T-helper 17 cell (primary cell): Measurements from ENCODE around the gene RBP4. TPM values are rescaled to one million over a fixed set of nuclear protein-coding genes. Genes with fewer than 3 reads are reported as not detected.
A peak's percentile ranks its signal among the peaks of the same experiment; 100 is the strongest.

Experiments used
- ATAC-seq: fragments of 150-1000 bp; cut with Tn5 transposase; 2 replicates; pipeline ENCODE4 v1.10.0; 2021; ENCODE audit warnings: mild to moderate bottlenecking, moderate library complexity
- DNase-seq, 3 donors: peaks; one replicate each; pipeline versions ENCODE4 v3.0.0 to v3.0.0-alpha.2; 2020 to 2021
- H3K9me3 ChIP-seq: one replicate; pipeline ENCODE4 v1.7.0; 2013; ENCODE audit warnings: low read length, mild to moderate bottlenecking; ENCODE audit not compliant: control insufficient read depth, poor library complexity, severe bottlenecking
- H3K27ac Mint-ChIP-seq: one replicate; pipeline ENCODE4 v1.8.0; 2022; ENCODE audit warnings: mild to moderate bottlenecking, moderate library complexity, mixed read lengths
- H3K27me3 Mint-ChIP-seq: one replicate; pipeline ENCODE4 v1.8.0; 2022; ENCODE audit warnings: mixed read lengths
- H3K36me3 Mint-ChIP-seq: one replicate; pipeline ENCODE4 v1.8.0; 2022; ENCODE audit warnings: low read depth, mixed read lengths
- H3K4me1 Mint-ChIP-seq: one replicate; pipeline ENCODE4 v1.8.0; 2022; ENCODE audit warnings: mild to moderate bottlenecking, mixed read lengths
- H3K4me3 Mint-ChIP-seq: one replicate; pipeline ENCODE4 v1.8.0; 2022; ENCODE audit warnings: mild to moderate bottlenecking, moderate library complexity, mixed read lengths
- total RNA-seq, 4 donors: library from RNA in 2 of 4; stranded (reverse) in 2 of 4; gene quantifications; one replicate each; pipeline ENCODE4 v1.2.3 and lab custom pipeline; 2022 to 2026

RBP4 gene
- total RNA-seq (not detected), total RNA-seq (lab: John Stamatoyannopoulos, UW) (0 reads per million in 2 donors)

GRCh38 chr10:93601146-93601773 is at the start of gene RBP4:
Gene RBP4 (minus strand): TSS chr10:93601235. CDS start chr10:93601028, 207 bp downstream.
- H3K9me3 ChIP-seq, result no peaks in the 10 kb centered on the region
- Mint-ChIP-seq H3K27me3 (peaks cover 50% of the 10 kb centered on the region), H3K4me1 (peaks cover 2% of the 10 kb centered on the region), H3K27ac (no peak within 1 kb of the TSS), H3K36me3 (peaks cover 2% of the 10 kb centered on the region), H3K4me3 (no peak within 1 kb of the TSS)
- ATAC-seq (no peak), DNase-seq (no peak)

- H3K27ac Mint-ChIP-seq, result no peak overlapping the region
- no peaks in the 10 kb centered on the region for H3K9me3 ChIP-seq
- no peak overlapping the region for H3K4me3 Mint-ChIP-seq
- H3K4me1 Mint-ChIP-seq, result no peaks in the 10 kb centered on the region
- no peak for ATAC-seq
- no peak for DNase-seq
- no peaks in the 10 kb centered on the region for H3K36me3 Mint-ChIP-seq
- H3K27me3 Mint-ChIP-seq, result peaks cover 8% of the 10 kb centered on the region
Measured at GRCh38 chr10:93639791-93640190, 38.8 kb upstream of the RBP4 start.

- H3K9me3 ChIP-seq, result no peaks in the 10 kb centered on the region
- no peak for DNase-seq
- Mint-ChIP-seq H3K36me3 (no peaks in the 10 kb centered on the region), H3K4me1 (peaks cover 2% of the 10 kb centered on the region), H3K27me3 (peaks cover 41% of the 10 kb centered on the region), H3K4me3 (no peak overlapping the region), H3K27ac (no peak overlapping the region)
- ATAC-seq, result no peak
Measured at GRCh38 chr10:93630625-93631557, 29.9 kb upstream of the RBP4 start.

- H3K27me3 Mint-ChIP-seq, result peaks cover 46% of the 10 kb centered on the region
- H3K9me3 ChIP-seq, result no peaks in the 10 kb centered on the region
Measured at GRCh38 chr10:93629647-93630305, 28.7 kb upstream of the RBP4 start.

GRCh38 chr10:93628858-93629257 is 27.8 kb upstream of the RBP4 start:
- Mint-ChIP-seq H3K27ac (no peak overlapping the region), H3K4me3 (no peak overlapping the region), H3K36me3 (no peaks in the 10 kb centered on the region), H3K4me1 (peaks cover 2% of the 10 kb centered on the region), H3K27me3 (peaks cover 53% of the 10 kb centered on the region)
- ATAC-seq (no peak), DNase-seq (no peak)
- no peaks in the 10 kb centered on the region for H3K9me3 ChIP-seq

More at GRCh38 chr10:93629647-93630305, 28.7 kb upstream of the RBP4 start:
- Mint-ChIP-seq H3K4me1 (peaks cover 2% of the 10 kb centered on the region), H3K4me3 (no peak overlapping the region), H3K27ac (peak overlapping the region; percentile 11), H3K36me3 (no peaks in the 10 kb centered on the region)
- ATAC-seq (no peak), DNase-seq (no peak)

- H3K9me3 ChIP-seq, result no peaks in the 10 kb centered on the region
- Mint-ChIP-seq H3K4me3 (no peak overlapping the region), H3K27me3 (peaks cover 39% of the 10 kb centered on the region), H3K27ac (no peak overlapping the region), H3K36me3 (no peaks in the 10 kb centered on the region), H3K4me1 (no peaks in the 10 kb centered on the region)
- ATAC-seq (no peak), DNase-seq (no peak)
Measured at GRCh38 chr10:93622942-93623341, 21.9 kb upstream of the RBP4 start.

GRCh38 chr10:93620925-93621324 is 19.9 kb upstream of the RBP4 start:
- no peak overlapping the region for H3K27ac Mint-ChIP-seq
- DNase-seq, result no peak
- no peaks in the 10 kb centered on the region for H3K36me3 Mint-ChIP-seq
- H3K4me3 Mint-ChIP-seq, result no peak overlapping the region
- no peak for ATAC-seq
- no peaks in the 10 kb centered on the region for H3K4me1 Mint-ChIP-seq
- peaks cover 39% of the 10 kb centered on the region for H3K27me3 Mint-ChIP-seq
- no peaks in the 10 kb centered on the region for H3K9me3 ChIP-seq

- H3K9me3 ChIP-seq, result no peaks in the 10 kb centered on the region
- DNase-seq (no peak), ATAC-seq (no peak)
- no peak overlapping the region for H3K27ac Mint-ChIP-seq
- no peaks in the 10 kb centered on the region for H3K4me1 Mint-ChIP-seq
- H3K27me3 Mint-ChIP-seq, result peaks cover 24% of the 10 kb centered on the region
- no peaks in the 10 kb centered on the region for H3K36me3 Mint-ChIP-seq
- H3K4me3 Mint-ChIP-seq, result no peak overlapping the region
Measured at GRCh38 chr10:93615576-93616235, 14.7 kb upstream of the RBP4 start.

GRCh38 chr10:93614101-93614825 is 13.2 kb upstream of the RBP4 start:
- no peaks in the 10 kb centered on the region for H3K36me3 Mint-ChIP-seq
- H3K4me1 Mint-ChIP-seq, result no peaks in the 10 kb centered on the region
- H3K27me3 Mint-ChIP-seq, result peaks cover 18% of the 10 kb centered on the region
- H3K4me3 Mint-ChIP-seq, result no peak overlapping the region
- no peak overlapping the region for H3K27ac Mint-ChIP-seq
- ATAC-seq, result no peak
- H3K9me3 ChIP-seq, result no peaks in the 10 kb centered on the region
- no peak for DNase-seq

- no peaks in the 10 kb centered on the region for H3K36me3 Mint-ChIP-seq
- no peak overlapping the region for H3K27ac Mint-ChIP-seq
- ATAC-seq (no peak), DNase-seq (no peak)
- no peaks in the 10 kb centered on the region for H3K9me3 ChIP-seq
- no peaks in the 10 kb centered on the region for H3K4me1 Mint-ChIP-seq
- no peak overlapping the region for H3K4me3 Mint-ChIP-seq
- H3K27me3 Mint-ChIP-seq, result peaks cover 22% of the 10 kb centered on the region
Measured at GRCh38 chr10:93613126-93613525, 12.1 kb upstream of the RBP4 start.

GRCh38 chr10:93612311-93612710 is 11.3 kb upstream of the RBP4 start, which contains the start of gene PDE6C:
Gene PDE6C (plus strand): TSS chr10:93612537. CDS start chr10:93612726, 189 bp downstream.
- Mint-ChIP-seq H3K4me1 (no peaks in the 10 kb centered on the region), H3K36me3 (no peaks in the 10 kb centered on the region)
- no peak for ATAC-seq

GRCh38 chr10:93608421-93608820 is 7.4 kb upstream of the RBP4 start:
- DNase-seq, result no peak
- H3K27ac Mint-ChIP-seq, result no peak overlapping the region
- ATAC-seq, result no peak
- no peaks in the 10 kb centered on the region for H3K9me3 ChIP-seq
- H3K4me1 Mint-ChIP-seq, result no peaks in the 10 kb centered on the region
- H3K36me3 Mint-ChIP-seq, result no peaks in the 10 kb centered on the region
- peaks cover 41% of the 10 kb centered on the region for H3K27me3 Mint-ChIP-seq
- no peak overlapping the region for H3K4me3 Mint-ChIP-seq

More at GRCh38 chr10:93612311-93612710, 11.3 kb upstream of the RBP4 start, which contains the start of gene PDE6C:
- Mint-ChIP-seq H3K4me3 (no peak within 1 kb of the TSS), H3K27me3 (peaks cover 22% of the 10 kb centered on the region), H3K27ac (no peak within 1 kb of the TSS)
- no peaks in the 10 kb centered on the region for H3K9me3 ChIP-seq
- DNase-seq, result no peak
